C4-2B (cell line): ENCODE data around the gene ZNF276.
"Not testable (repeated sequence)": the region's sequence is repeated elsewhere in the genome, so short reads cannot be mapped to it uniquely, and the experiment has no call there.

ENCODE experiments used
- CTCF ChIP-seq: fragments of 450-650 bp; conservative IDR thresholded peaks from 2 replicates; pipeline ENCODE4 v1.5.1; 2017; ENCODE audit warnings: mild to moderate bottlenecking
- ZFX ChIP-seq: fragments of 450-650 bp; IDR thresholded peaks from 2 replicates; pipeline ENCODE4 v1.6.1; 2017

- not testable (repeated sequence) for TF ChIP-seq ZFX, CTCF
Measured at GRCh38 chr16:89783952-89784351, 62.6 kb downstream of the ZNF276 start.
